IPS-NIHi7 (cell line): ENCODE data around the gene GZMM.

Source experiments
- DNase-seq: peaks from one replicate; pipeline ENCODE4 v3.0.0; 2012; ENCODE audit warnings: mixed read lengths; ENCODE audit errors: extremely low spot score

Gene GZMM

GRCh38 chr19:512547-513365, 31.1 kb upstream of the GZMM start:
- DNase-seq = no peak

- DNase-seq = no peak
Observed at GRCh38 chr19:513368-514165, 30.3 kb upstream of the GZMM start.

DNA sequence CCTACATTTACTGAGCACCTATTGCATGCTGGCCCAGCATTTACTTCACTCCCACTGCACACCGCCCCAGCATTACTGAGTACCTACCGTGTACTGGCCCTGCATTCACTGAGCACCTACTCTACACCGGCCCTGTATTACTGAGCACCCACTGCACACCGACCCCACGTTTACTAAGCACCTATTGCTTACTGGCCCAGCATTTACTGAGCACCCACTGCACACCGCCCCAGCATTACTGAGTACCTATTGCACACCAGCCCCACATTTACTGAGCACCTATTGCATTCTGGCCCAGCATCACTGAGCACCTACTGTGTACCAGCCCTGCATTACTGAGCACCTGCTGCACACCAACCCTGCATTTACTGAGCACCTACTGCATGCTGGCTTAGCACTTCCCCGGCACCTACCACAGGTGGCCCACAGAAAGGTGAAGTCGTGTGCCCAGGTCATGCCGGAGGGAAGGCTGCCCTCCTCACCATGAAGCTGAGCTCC, 29.6 kb upstream of the GZMM start:
- no peak for DNase-seq

GRCh38 chr19:517721-518597, 25.9 kb upstream of the GZMM start:
- DNase-seq = no peak

GRCh38 chr19:518598-519231, 25.1 kb upstream of the GZMM start:
- DNase-seq = no peak

DNA sequence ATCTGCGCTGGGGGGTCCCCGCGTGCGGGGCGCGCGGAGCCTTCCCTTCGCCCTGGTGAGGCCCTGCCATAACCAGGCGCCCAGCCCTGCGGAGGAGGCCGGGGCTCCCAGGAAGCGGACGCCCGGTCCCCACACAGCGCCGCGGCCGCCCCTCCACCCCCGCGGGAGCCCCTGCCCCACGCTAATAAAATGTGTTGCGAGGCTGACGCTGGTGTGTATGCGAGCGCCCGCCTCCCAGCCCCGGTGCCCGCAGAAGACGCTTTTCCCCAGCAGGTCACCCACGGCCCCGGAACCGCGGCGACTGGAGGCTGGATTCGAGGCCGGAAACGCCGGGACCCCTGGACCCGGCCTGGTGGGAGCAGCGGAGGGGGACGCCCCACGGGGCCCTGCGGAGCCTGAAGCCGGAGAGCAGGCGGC, 24.4 kb upstream of the GZMM start:
- DNase-seq = no peak

DNA sequence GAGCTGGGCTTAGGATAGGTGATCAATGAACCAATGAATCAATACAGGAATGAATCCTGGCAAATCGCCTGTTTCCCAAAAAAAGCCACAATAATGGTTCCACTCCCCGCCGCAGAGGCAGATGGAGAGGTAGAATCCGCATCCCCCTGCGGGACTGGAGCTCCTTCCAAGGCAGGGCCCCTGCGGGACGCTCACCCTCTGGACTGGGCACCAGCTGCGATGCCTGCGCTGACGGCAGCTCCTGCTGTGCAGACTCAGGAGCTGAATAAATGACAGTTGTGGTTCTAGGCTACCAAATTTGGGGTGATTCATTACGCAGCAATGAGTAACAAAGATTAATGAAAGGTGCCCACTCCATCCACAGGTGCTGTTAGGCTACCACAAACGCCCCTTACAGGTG, 21.1 kb upstream of the GZMM start:
- DNase-seq = no peak

DNA sequence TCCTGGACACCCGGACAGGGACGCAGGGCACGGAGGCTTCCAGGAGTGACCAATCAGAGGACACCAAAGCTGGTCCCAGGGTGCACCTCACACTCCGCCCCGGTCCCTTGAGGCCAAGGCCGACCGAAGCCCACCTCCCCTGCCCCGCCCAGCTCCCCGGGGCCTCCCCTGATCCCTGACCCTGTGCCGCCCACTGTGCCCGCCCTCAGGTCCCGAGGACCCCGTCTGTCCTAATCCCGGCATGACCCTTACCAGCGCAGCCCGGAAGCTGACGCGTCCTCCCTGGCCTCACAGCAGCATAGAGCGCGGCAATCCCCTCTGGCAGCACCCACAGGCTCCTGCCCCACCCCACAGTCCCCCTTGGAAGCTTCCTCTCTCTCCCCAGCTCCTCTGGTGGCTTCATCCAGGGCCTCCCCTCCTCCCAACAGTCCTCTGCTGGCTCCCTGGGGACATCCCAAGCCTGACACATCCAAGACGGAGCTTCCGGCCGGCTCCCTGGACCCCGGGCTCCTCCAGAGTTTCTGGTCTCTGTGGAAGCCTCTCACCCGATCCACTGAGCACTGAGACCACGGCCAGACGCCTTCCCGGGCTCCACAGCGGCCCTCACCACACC, 19.7 kb upstream of the GZMM start:
- DNase-seq = no peak

DNA sequence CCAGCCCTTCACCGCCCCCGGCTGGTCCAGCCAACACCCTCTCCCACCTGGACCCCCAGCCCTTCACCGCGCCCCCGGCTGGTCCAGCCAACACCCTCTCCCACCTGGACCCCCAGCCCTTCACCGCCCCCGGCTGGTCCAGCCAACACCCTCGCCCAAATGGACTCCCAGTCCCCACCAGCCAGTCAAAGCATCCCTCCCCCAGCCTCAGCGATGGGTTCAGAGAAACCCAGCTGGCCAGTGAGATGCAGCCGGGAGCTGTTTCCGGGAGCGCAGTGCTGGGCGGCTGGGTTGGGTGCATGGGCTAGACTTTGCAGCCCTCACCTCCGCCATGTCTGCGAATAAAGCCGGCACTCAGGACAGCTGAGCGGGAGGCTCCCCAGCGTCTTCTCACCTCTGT, 18.8 kb upstream of the GZMM start:
- no peak for DNase-seq

DNA sequence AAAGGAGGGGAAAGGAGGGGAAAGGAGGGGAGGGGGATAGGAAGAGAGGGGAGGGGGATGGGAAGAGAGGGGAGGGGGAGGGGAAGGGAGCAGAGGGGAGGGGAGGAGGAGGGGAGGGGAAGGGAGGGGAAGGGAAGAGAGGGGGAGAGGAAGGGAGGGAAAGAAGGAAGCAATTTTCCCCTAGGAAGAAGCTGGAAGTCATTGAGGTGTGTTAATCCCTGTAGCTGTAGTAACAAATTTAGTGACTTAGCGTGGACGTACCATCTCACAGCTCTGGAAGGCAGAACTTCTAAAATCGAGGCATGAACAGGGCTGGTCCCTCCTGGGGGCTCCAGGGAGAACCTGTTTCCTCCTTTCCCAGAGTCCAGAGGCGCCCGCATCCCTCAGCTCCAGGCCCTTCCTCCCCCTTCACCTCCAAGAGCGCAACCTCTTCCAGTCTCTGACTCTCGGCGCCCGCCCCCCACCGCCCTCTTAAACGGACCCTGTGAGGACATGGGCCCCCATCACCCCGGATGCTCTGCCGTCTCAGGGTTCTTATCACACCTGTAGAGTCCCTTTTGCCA, 17.9 kb upstream of the GZMM start:
- no peak for DNase-seq

DNA sequence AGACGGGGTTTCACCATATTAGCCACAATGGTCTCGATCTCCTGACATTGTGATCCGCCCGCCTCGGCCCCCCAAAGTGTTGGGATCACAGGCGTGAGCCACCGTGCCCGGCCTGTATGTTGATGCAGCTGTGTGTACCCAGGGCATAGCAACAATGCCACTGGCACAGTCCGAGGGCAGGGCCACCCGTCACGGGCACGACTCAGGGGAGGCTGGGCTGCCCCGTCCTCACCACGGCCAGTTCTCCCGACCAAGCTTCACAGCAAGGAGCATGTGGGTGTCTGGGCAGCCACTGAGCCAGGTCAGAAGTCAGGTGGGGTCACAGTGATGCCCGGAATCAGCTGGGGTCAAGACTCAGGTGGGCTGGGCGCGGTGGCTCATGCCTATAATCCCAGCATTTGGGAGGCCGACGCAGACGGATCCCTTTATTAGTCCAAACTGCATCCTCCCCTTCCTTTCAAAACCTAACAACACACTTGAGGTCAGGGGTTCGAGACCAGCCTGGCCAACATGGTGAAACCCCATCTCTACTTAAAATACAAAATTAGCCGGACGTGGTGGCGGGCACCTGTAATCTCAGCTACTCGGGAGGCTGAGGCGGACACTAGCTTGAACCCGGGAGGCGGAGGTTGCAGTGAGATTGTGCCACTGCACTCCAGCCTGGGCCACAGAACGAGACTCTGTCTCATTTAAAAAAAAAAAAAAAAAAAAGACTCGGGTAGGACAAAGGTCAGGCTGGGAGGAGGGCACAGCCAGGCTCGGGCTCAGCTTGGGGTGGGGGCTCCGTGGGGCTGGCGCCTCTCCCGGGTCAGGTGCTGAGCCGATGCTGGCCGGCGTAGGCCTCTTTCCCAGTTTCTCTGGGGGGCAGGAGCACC, 13.5 kb upstream of the GZMM start:
- no peak for DNase-seq

DNA sequence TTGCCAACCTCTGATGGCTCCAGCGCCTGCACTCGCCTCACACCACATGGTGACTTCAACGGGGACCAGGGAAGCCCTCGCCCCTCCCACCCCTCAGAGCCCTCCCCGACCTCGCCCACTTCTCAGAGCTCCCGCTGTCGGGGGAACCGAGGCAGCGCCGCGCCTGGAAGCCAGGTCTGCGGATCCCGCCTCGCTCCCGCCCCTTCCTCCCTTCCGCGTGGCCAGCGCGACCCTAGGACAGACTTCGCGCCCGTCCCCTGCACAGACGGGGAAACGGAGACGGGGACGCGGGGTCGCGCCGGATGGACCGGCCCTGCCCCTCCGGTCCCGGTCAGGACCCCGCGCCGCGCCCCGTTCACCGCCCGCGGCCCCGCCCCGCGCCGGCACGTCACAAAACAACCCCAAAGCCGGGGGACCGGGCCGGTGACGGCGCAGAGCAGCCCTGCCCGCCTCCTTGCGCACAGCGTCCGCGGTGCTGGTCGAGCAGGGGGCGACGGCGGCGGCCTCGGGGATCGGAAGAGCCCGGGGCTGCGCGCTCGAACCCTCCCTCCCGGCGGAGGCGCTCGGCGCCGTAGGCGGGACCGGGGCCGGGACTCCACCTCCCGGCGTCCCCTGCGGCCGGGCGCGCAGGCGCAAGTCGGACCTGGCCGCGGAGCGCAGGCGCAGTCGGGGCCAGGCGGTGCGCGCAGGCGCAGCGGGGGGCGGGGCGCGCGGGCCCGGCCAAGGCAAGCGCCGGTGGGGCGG, 12.7 kb upstream of the GZMM start:
- peak; percentile 95 for DNase-seq

DNA sequence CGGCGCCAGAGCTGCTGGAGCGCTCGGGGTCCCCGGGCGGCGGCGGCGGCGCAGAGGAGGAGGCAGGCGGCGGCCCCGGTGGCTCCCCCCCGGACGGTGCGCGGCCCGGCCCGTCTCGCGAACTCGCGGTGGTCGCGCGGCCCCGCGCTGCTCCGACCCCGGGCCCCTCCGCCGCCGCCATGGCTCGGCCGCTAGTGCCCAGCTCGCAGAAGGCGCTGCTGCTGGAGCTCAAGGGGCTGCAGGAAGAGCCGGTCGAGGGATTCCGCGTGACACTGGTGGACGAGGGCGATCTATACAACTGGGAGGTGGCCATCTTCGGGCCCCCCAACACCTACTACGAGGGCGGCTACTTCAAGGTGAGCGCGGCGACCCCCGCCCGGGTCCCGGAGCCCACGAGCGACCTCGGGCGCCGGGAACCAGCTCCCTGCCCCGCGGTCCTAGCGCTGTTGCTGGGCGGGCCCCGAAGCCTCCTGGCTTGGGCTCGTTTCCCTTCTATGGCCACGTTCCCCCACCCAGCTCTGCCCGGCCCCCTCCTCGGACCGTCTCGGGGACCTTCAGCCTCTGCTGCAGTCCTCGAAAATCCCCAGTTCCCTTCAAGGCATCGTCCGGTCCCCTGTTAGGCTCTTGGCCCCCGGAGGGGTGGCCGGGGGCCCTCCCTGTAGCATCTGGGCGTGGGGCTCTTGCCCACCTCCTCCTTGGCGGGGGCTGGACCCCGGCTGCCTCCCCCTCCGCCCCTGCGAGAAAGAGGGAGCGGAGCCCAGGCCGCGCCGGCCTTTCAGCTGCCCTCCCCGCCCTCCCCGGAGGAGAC, 11.9 kb upstream of the GZMM start, which contains the start of gene CDC34:
Gene CDC34 (plus strand): TSS at position 8 of the 808 bp plus-strand sequence. CDS start 172 bp downstream, at position 180.
- DNase-seq = no peak

- DNase-seq = peak; percentile 62
Observed at GRCh38 chr19:532561-533363, 11.1 kb upstream of the GZMM start.

DNA sequence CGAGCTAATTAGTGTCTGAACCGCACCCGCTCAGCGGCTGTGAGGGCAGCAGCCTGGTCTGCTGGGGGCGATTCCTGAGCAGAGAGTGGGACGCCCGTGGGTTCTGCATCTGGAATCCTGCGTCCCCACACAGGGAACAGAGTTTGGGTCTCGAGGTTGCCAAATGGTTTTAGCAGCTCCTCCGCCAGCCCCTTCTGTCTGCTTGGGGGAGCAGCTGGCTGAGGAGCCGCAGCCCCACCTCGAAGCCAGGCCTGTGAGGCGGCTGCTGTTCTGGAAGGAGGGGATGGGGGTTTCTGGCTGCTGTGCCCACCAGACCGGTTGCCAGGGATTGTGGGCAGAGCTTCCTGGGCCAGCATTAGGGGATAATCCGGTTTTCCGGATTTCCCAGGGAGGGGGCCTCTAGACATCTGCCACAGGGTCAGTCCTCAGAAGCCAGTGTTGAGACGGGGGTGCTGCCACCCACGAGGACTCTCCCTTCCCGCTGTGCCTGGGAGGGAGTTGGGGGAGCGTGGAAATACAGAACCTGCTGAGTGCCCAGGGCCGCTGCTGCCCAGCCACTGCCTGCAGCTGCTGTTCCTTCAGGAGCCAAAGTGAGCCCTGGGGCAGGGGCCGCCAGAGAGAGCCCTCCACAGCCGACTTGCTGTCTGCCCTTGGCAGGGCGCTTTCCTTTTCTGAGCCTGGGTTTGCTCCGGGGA, 10.3 kb upstream of the GZMM start:
- no peak for DNase-seq

DNA sequence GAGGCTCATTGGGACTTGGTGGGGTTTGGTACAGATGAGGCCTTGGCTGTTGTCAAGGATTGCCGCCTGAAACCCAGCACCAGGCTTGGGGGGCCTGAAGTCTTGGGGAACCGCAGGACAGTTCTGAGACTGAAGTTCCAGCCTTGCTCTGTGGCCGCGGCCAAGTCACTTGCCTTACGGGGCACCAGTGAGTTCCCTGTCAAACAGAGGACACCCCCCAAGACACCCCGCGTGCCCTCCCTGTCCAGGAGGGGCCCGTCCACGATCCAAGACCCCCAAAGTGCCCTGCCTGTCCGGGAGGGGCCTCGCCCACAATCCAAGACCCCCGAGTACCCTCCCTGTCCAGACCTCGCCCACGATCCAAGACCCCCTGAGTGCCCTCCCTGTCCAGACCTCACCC, 9.8 kb upstream of the GZMM start:
- no peak for DNase-seq
